ENCODE measurements around the gene ARL6IP5.

The ARL6IP5 gene

DNA sequence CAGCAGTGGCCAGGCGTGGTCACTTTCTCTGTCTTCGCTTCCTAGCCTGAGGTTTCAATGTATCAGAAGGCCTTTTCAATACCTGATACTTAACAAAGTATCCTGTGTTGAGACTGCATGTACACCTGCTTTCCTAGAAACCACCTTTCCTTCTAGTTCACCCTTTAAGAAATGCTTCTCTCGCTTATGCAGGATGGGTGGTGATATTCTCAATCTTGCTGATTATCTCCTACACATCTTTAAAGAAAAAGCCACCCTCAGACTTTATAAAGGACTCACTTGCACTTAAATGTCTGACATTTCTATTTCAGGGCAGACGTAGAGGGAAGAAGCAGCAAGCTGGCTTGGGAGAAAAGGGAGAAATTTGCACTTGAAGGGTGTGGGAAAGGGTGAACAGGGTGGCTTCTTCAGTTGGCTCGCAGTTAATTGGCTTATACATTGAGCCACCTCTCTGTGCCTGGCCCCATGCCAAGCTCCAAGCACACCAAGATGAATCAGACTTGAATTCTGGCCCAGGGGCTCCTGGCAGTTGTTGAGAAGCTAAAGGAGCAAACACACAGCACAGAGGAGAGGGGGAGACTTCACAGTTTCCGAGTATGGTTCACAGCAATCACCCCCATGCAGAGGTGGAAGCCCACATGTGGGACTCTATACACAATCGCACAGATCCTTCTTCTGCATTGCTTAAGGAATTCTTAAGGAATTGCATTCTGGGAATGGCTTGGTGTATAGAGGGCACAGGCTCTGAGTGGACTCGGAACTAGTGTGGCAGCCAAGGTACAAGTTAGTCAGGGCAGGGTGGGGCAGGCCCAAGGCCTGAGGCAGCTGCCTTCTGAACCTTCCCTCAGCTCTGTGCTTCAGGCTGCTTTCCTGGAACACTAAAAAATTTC, 1.3 kb downstream of the ARL6IP5 start:
- in situ Hi-C loops (cut with MboI; ENCODE audit: low sequenced_read_pairs) = no loop called here

GRCh38 chr3:69087030-69087791, 2.5 kb downstream of the ARL6IP5 start:
- in situ Hi-C loops (cut with MboI; ENCODE audit: low sequenced_read_pairs) = no loop called here

DNA sequence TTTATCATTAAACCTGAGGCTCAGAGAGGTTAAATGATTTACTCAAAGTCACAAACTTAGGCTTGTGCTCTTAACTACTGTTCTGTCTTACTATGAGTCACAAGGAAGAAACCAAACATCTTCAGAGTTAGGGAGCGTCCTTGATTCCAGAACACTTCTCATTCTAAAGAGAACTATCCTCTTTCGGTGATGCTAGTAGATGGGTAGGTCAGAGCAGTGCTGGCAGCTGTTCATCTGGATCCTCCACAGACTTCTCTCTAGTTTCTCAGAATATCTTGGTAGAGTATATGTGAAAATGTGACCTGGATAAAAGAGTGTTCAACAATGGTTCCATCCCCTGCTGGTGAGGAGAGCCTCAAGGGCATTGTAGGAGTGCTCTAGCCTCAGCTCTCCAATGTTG, 3.3 kb downstream of the ARL6IP5 start:
- in situ Hi-C loops (cut with MboI; ENCODE audit: low sequenced_read_pairs) = no loop called here

GRCh38 chr3:69090021-69090420, 5.3 kb downstream of the ARL6IP5 start:
- in situ Hi-C loops (cut with MboI; ENCODE audit: low sequenced_read_pairs) = no loop called here

- in situ Hi-C loops (cut with MboI; ENCODE audit: low sequenced_read_pairs) = no loop called here
Observed at GRCh38 chr3:69091389-69092029, 6.8 kb downstream of the ARL6IP5 start.

- in situ Hi-C loops (cut with MboI; ENCODE audit: low sequenced_read_pairs) = no loop called here
Observed at GRCh38 chr3:69092030-69092516, 7.3 kb downstream of the ARL6IP5 start.

- in situ Hi-C loops (cut with MboI; ENCODE audit: low sequenced_read_pairs) = no loop called here
Observed at GRCh38 chr3:69094467-69095205, 9.9 kb downstream of the ARL6IP5 start.

DNA sequence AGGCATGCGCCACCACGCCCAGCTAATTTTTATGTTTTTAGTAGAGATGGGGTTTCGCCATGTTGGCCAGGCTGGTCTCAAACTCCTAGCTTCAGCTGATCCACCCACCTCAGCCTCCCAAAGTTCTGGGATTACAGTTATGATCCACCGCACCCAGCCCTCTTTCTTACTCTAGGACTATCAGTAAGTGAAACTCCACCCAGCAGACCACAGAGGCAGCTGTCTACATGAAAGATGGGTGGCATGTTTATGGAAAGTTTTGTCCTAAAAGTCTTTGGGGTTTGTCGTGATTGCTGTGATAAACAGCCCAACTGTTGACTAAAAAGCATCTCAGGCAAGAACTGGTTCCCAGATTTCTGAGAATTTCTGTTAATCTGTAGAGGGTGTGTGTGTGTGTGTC, 10.9 kb downstream of the ARL6IP5 start:
- in situ Hi-C loops (cut with MboI; ENCODE audit: low sequenced_read_pairs) = no loop called here

DNA sequence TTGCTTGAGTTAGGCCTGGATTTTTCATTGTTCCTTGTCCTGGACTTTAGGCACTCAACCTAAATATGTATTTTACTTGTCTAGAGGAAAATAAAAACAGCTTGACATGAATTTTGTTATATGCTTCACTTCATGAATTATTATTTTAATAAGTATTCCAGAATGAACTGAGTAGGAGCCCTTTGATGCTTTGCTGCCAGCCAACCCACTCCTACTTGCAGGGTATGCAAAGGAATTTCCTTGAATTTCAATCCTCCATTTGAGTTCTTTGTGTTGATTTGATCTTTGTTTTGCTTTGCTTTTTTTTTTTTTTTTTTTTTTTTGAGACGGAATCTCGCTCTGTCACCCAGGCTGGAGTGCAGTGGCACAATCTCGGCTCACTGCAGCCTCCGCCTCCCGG, 11.6 kb downstream of the ARL6IP5 start:
- in situ Hi-C loops (cut with MboI; ENCODE audit: low sequenced_read_pairs) = no loop called here

GRCh38 chr3:69097407-69098086, 12.8 kb downstream of the ARL6IP5 start:
- in situ Hi-C loops (cut with MboI; ENCODE audit: low sequenced_read_pairs) = no loop called here

- in situ Hi-C loops (cut with MboI; ENCODE audit: low sequenced_read_pairs) = no loop called here
Observed at GRCh38 chr3:69099576-69099975, 14.8 kb downstream of the ARL6IP5 start.

DNA sequence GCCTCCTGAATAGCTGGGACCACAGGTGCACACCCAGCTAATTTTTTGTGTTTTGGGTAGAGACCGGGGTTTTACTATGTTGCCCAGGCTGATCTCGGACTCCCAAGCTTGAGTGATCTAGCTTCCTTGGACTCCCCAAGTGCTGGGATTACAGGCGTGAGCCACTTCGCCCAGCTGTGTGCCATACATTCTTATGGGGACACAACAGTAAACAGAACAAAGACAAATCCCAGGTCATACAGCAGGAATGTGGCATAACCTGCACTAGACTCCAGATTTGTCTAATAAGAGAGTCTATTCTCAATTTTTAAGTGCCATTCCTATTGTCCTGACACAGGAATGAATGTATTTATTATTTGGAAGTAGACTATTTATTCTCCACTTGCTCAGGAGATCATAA, 17.6 kb downstream of the ARL6IP5 start:
- in situ Hi-C loops (cut with MboI; ENCODE audit: low sequenced_read_pairs) = no loop called here

DNA sequence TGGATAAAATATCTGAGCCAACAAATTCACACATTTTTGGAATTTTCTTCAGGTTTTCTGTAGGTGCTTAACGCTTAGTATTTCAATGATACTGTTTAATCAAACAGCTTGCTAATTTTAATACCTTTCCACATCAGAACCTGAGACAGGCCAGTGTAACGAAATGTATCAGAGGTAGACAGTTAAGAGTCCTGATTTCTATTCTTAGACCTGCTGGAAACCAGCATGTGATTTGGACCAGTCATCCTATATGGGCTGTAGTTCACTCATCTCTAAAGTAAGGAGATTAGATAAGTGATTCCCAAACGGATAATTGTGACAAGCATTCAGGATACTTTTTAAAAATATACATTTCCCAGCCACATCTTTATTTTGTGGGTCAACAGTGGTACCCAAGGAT, 18.4 kb downstream of the ARL6IP5 start:
- in situ Hi-C loops (cut with MboI; ENCODE audit: low sequenced_read_pairs) = no loop called here

DNA sequence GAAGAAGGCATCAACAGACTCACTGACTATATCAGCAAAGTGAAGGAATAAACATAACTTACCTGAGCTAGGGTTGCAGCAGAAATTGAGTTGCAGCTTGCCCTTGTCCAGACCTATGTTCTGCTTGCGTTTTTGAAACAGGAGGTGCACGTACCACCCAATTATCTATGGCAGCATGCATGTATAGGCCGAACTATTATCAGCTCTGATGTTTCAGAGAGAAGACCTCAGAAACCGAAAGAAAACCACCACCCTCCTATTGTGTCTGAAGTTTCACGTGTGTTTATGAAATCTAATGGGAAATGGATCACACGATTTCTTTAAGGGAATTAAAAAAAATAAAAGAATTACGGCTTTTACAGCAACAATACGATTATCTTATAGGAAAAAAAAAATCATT, 19.8 kb downstream of the ARL6IP5 start:
- in situ Hi-C loops (cut with MboI; ENCODE audit: low sequenced_read_pairs) = no loop called here

- in situ Hi-C loops (cut with MboI; ENCODE audit: low sequenced_read_pairs) = no loop called here
Observed at GRCh38 chr3:69105320-69105719, 20.6 kb downstream of the ARL6IP5 start.

DNA sequence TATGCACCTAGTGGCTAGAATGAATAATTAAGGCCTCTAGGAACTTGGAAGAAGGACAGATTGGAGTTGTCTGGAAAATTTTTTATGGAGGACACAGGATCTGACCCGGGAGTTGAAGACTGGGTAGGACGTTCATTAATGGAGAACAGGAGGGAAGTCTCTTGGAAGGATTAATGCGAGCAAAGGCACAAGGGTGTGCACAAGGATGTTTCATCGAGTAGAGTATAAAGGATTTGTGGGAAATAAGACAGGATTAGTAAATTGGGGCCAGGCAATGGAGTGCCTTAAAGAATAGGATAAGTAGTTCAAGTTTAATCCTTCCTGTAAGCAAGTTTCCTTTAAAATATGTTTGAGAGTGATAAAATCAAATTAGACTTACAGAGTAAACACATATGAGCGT, 23.1 kb downstream of the ARL6IP5 start:
- in situ Hi-C loops (cut with MboI; ENCODE audit: low sequenced_read_pairs) = no loop called here

GRCh38 chr3:69108811-69109210, 24.1 kb downstream of the ARL6IP5 start:
- in situ Hi-C loops (cut with MboI; ENCODE audit: low sequenced_read_pairs) = no loop called here

DNA sequence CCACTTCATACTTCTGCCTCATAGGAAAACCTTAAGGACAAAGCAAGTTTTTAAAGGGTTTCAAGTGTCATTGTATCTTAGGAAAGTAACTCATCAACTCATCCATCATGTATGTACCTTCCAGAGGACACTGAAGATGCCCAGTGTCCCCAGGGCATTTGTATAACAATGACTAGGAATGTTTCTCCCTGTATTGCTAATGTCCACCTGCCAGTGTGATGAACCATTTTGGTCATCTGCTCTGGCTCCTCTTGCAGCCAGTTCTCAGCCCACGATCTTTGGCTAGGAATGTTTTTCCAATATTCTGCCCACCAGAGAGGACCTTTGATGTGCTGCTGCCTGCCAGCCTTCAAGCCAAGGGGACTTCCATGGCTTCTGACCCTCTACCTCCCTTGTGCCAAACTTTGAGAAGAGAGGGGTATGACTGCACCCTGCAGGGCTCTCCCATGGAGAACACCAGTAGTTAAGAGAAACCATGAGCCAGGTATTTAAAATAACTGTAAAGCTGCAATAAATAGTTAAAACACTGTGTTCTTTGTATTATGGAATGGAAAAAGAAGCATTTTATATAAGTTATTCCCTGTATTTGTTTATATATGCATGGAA, 26.3 kb downstream of the ARL6IP5 start:
- in situ Hi-C loops (cut with MboI; ENCODE audit: low sequenced_read_pairs) = no loop called here

DNA sequence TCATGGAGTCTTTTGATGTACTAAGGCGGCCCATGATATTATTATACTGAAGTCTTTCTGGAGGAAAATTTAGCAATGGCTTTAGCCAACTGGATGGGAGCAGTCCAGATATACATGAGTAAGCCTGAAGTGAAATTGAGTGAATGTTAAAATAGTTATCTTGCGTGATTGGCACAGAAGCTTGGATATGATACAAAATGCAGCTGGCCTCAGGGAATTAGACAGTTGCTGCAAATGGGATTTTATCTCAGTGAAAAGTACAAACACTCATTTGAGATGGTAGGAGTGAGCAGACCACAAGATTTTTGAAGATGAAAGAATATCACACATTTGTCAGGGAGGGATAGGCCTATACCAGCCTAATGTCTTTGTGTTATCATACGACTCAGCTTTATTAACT, 28.8 kb downstream of the ARL6IP5 start:
- in situ Hi-C loops (cut with MboI; ENCODE audit: low sequenced_read_pairs) = no loop called here

GRCh38 chr3:69115731-69116130, 31.0 kb downstream of the ARL6IP5 start:
- in situ Hi-C loops (cut with MboI; ENCODE audit: low sequenced_read_pairs) = no loop called here

All from HL-60/S4 (cell line).